Coronary artery (tissue), 2 donors: Measurements from ENCODE around the gene ARHGEF16.

Experiments
- DNase-seq: peaks from one replicate; pipeline ENCODE4 v3.0.0-alpha.2; 2017; ENCODE audit warnings: low spot score
- H3K27ac ChIP-seq, 2 donors: fragments of 200-600 bp; sonication (generic); one replicate each; pipeline ENCODE4 v1.5.1; 2016 to 2019
- H3K4me3 ChIP-seq: fragments of 200-600 bp; sonication (generic); 2 replicates; pipeline ENCODE4 v1.5.1; 2016; ENCODE audit warnings: mild to moderate bottlenecking, moderate library complexity
- TF ChIP-seq, protein P1 (sequence below): fragments of 200-600 bp; sonication (generic); IDR thresholded peaks from one replicate; pipeline ENCODE4 v1.5.1; 2019; ENCODE audit warnings: antibody characterized with exemption

ARHGEF16 gene

DNA sequence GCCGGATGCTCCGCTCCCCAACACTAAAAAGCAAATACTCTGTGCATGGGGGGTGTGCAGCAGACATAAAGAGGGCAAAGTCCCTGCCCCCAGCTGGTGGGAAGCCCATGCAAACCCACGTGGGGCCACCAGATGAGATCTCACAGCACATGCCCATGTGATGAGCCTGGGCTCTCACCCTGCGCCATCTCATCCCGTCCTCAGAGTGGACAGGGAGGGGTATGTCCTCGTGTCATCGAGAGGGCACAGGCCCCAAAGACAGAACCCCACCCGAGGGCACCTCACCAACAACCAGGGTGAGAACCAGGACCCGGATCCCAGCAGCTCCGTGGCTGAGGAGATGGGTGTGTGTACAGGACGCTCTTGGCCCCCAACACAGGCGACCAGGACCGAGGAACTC, 25.1 kb upstream of the ARHGEF16 start:
- H3K4me3 ChIP-seq: no peak overlapping the region
- no peak for DNase-seq
- TF ChIP-seq, protein P1, sequence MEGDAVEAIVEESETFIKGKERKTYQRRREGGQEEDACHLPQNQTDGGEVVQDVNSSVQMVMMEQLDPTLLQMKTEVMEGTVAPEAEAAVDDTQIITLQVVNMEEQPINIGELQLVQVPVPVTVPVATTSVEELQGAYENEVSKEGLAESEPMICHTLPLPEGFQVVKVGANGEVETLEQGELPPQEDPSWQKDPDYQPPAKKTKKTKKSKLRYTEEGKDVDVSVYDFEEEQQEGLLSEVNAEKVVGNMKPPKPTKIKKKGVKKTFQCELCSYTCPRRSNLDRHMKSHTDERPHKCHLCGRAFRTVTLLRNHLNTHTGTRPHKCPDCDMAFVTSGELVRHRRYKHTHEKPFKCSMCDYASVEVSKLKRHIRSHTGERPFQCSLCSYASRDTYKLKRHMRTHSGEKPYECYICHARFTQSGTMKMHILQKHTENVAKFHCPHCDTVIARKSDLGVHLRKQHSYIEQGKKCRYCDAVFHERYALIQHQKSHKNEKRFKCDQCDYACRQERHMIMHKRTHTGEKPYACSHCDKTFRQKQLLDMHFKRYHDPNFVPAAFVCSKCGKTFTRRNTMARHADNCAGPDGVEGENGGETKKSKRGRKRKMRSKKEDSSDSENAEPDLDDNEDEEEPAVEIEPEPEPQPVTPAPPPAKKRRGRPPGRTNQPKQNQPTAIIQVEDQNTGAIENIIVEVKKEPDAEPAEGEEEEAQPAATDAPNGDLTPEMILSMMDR: no peak
- H3K27ac ChIP-seq: no peak overlapping the region

DNA sequence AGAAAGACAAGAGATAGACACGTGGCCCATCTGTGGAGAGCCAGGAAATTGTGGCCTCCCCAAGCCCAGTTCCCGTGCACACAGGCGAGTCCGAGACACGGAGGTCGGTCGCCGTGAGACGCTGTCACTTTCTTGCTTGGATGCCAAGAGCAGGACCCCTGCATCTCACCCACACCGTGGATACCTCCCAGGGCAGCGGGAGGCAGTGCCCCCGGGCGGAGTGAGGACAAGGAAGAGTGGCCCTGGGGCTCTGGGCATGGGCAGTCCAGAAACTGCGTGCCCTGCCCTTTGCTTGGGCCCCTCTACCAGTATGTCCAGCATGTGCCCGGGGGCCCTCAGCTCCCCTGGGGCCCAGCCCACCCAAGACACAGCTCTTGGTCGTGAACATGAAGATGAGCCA, 24.7 kb upstream of the ARHGEF16 start:
- no peak overlapping the region for H3K27ac ChIP-seq
- no peak for DNase-seq
- TF ChIP-seq, protein P1: no peak
- no peak overlapping the region for H3K4me3 ChIP-seq

DNA sequence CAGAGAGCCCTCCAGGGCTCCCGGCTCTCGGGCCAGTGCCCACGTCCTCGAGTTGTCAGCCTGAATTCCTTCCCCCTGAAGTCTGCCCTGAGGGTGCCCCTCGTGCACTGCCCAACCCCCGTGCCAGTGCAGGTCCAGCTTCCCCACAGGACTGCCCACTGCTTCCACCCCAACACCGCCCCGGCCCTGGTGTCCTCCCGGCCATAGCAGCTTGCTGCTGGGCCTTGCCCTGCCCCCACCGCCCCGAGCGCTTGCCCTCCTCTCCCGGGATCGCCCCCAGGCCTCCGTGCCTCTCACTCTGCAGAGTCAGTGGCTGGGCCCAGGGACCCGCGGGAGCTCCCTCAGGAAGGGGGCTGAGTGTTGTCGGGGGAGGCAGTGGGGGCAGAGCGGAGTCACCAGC, 24.1 kb upstream of the ARHGEF16 start:
- Histone ChIP-seq H3K4me3 (no peak overlapping the region), H3K27ac (no peak overlapping the region)
- TF ChIP-seq, protein P1: no peak
- DNase-seq: no peak

DNA sequence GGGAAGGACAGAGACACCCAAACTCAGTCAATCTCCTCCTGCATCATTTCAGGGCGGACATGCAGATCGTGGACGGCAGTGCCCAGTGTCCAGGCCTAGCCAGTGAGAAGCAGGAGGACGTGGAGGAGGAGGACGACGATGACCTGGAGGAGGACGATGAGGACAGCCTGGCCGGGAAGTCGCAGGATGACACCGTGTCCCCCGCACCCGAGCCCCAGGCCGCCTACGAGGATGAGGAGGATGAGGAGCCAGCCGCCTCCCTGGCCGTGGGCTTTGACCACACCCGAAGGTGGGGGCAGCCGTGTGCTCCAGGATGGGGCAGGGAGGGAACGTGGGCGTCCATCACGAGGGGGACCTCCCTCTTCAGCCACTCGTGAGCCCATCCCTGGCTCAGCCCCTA, 23.6 kb upstream of the ARHGEF16 start:
- Histone ChIP-seq H3K27ac (no peak overlapping the region), H3K4me3 (no peak overlapping the region)
- DNase-seq: no peak
- TF ChIP-seq, protein P1: no peak

DNA sequence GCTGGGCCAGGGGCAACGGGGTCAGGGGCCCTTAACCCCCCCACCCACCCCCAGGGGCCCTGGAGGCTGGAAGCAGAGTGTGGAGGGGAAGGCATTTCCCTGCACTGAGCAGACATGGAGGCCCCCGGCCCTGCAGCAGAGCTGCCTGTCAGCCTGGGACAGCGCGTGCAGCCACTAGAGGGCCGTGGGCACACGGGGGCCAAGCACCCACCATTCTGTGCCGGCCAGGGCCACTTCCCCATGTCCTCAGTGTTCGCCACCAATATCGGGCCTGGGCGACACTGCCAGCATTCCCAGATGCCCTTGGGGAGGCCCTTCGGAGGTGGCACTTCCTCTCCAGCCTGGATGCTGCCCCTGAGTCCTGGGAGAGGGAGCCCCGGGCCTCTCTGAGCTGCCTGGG, 23.2 kb upstream of the ARHGEF16 start:
- no peak for DNase-seq
- Histone ChIP-seq H3K27ac (no peak overlapping the region), H3K4me3 (no peak overlapping the region)
- TF ChIP-seq, protein P1: no peak

DNA sequence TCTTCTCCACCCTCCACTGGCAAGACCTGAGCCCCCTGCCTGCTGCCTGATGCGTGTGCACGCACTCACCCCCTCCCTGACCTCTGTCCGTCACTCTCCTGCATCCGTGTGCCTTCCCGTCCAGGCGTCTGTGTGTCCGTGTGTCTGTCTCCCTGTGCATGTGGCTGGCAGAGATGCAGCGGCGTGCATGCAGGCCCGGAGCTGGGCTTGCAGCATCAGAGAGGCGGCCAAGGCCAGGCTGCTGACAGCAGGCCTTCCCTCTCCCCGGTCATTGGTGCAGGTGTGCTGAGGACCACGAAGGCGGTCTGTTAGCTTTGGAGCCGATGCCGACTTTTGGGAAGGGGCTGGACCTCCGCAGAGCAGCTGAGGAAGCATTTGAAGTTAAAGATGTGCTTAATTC, 22.8 kb upstream of the ARHGEF16 start:
- DNase-seq: no peak
- TF ChIP-seq, protein P1: no peak
- Histone ChIP-seq H3K27ac (no peak overlapping the region), H3K4me3 (no peak overlapping the region)

DNA sequence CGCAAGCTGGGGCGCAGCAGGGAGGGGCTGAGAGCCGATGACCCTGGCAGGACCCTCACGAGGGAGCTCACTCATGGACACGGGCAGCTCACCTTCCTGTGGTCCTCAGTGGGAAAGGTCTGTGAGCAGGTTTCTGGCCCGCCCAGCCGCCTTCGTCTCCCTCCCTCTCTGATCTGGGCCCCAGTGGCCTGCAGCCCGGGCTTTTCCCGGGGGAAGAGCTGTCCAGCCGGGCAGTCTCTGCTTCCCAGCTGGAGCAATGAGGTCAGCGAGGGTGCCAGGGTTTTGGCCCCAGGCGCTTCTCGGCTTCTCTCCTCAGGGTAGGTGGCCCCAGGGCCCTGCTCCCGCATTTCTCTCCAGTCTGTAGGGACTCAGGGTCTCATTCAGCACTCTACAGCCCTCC, 22.2 kb upstream of the ARHGEF16 start:
- Histone ChIP-seq H3K27ac (no peak overlapping the region), H3K4me3 (no peak overlapping the region)
- TF ChIP-seq, protein P1: no peak
- DNase-seq: no peak
